Omental fat pad (tissue), 4 donors: ENCODE results near the gene MBD4. TPM values are rescaled to one million over a fixed set of nuclear protein-coding genes. Genes with fewer than 3 reads are reported as not detected.
A peak's percentile ranks its signal among the peaks of the same experiment; 100 is the strongest.

Experiments
- ATAC-seq: fragments of 150-250 bp; one replicate; pipeline ENCODE4 v1.9.1; 2016; ENCODE audit warnings: mild to moderate bottlenecking, moderate library complexity; ENCODE audit not compliant: low FRiP score
- DNase-seq: peaks from one replicate; pipeline ENCODE4 v3.0.0-alpha.2; 2019; ENCODE audit warnings: low spot score
- CTCF ChIP-seq, 3 donors: fragments of 450-650 bp; IDR thresholded peaks; one replicate each; pipeline ENCODE4 v1.5.1; 2016 to 2017; ENCODE audit warnings: antibody characterized with exemption in 3 of 3, mild to moderate bottlenecking in 3 of 3, moderate library complexity in 2 of 3
- total RNA-seq, 4 donors: library from RNA; depleted of rRNA; stranded (reverse); fragments of >200 nt; gene quantifications; one replicate each; pipeline ENCODE4 v1.1.0, GENCODE V29; 2016

The MBD4 gene
- total RNA-seq, 4 donors from 2014 or later, result 15.6 to 29.3 (median 27.8) TPM

DNA sequence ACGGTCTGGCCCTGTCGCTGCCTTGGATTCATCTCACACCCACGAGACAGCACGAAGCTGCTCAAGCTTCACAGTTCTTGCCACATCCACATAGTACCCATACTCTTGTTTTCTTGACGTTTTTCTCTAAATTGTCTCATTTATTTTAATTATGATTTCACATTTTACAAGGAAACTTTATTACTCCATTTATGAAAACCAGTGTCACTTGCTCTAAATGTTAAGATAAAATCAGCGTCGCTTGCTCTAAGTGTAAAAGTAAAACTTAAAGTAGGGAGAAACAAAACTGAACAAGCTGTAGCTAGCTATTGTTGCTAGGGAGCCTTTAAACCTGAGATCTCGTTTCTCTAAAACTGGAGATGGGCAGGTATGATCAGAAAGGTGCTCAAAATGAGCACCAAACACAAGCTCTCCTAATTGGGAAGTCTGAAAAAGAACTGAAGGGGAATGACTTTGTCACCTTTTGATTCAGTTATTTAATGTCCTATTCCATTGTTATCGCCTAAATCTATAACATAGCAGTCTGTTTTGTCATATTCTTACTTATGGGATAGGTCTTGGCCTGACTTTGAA is 956 bp upstream of the MBD4 start:
- TF ChIP-seq CTCF (IDR thresholded peaks at IDR 0.05), result no peak
- peak; percentile 54 for ATAC-seq
- peak; percentile 24 for DNase-seq

- DNase-seq (peak; percentile 23), ATAC-seq (peak; percentile 34)
- TF ChIP-seq CTCF (IDR thresholded peaks at IDR 0.05), result no peak
Measured at GRCh38 chr3:129439226-129439816, 427 bp downstream of the MBD4 start.

- no peak for ATAC-seq
- DNase-seq, result no peak
- no peak for TF ChIP-seq CTCF (IDR thresholded peaks at IDR 0.05)
Measured at GRCh38 chr3:129435367-129435766, 4.4 kb downstream of the MBD4 start.

- no peak for DNase-seq
- TF ChIP-seq CTCF (IDR thresholded peaks at IDR 0.05), result no peak
- ATAC-seq, result no peak
Measured at GRCh38 chr3:129434140-129434539, 5.6 kb downstream of the MBD4 start.

DNA sequence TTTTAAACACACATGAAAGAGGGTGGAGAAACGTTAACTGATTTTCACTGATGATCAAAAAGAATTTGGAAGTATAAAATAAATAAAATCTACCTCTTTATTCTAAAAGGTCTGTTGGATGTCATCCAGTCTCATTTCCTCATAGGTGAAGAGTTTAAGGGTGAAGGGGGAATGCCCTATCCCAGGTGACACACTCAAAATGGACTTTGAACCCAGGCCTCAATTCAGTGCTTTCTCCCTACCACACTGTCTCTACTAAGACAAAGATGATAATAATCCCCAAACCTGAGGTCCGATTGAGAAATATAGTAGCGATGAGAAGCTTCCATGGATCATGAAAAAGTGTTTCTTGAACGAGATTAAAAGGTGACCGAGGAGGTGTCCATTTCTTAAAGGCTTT is 6.2 kb downstream of the MBD4 start:
- no peak for TF ChIP-seq CTCF (IDR thresholded peaks at IDR 0.05)
- no peak for ATAC-seq

GRCh38 chr3:129432671-129433070 is 7.1 kb downstream of the MBD4 start:
- DNase-seq, result no peak
- TF ChIP-seq CTCF (IDR thresholded peaks at IDR 0.05), result no peak
- no peak for ATAC-seq

More for the DNA sequence above, 6.2 kb downstream of the MBD4 start:
- no peak for DNase-seq

DNA sequence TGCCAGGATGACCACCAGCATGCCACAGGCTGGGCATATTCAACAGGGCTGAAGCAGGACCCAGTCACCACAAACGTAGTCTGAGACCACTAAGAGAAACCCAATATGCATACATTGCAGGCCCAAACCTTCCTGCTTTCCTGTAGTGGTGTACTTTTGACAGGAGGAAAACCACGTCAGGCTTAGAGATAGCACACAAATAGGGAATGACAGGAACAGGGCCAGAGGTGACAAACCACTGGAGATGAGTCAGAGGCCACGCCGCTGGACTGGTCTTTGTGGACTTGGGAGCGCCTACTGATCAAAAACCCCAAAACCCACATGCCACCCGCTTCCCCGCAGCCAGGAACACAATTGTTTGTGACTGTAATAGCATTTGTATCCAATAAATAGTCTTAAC is 7.7 kb downstream of the MBD4 start:
- DNase-seq (no peak), ATAC-seq (no peak)
- no peak for TF ChIP-seq CTCF (IDR thresholded peaks at IDR 0.05)
